HUES6 (cell line): ENCODE measurements around the gene KISS1R.

Experiments used
- H3K27ac ChIP-seq: 2 replicates; pipeline ENCODE4 v1.7.0; 2013; ENCODE audit warnings: low read depth, mild to moderate bottlenecking, low read length, inconsistent platforms
- H3K27me3 ChIP-seq: 2 replicates; pipeline ENCODE4 v1.6.1; 2013; ENCODE audit warnings: low read length; ENCODE audit not compliant: control insufficient read depth, insufficient read depth
- H3K36me3 ChIP-seq: 2 replicates; pipeline ENCODE4 v1.6.1; 2013; ENCODE audit warnings: low read length; ENCODE audit not compliant: control insufficient read depth, insufficient read depth
- H3K4me1 ChIP-seq: 2 replicates; pipeline ENCODE4 v1.6.1; 2013; ENCODE audit warnings: low read length; ENCODE audit not compliant: control insufficient read depth, insufficient read depth
- H3K4me3 ChIP-seq: 2 replicates; pipeline ENCODE4 v1.5.1; 2013; ENCODE audit warnings: low read depth, low read length
- H3K9ac ChIP-seq: one replicate; pipeline ENCODE4 v1.6.1; 2013; ENCODE audit warnings: mild to moderate bottlenecking, low read length
- H3K9me3 ChIP-seq: 2 replicates; pipeline ENCODE4 v1.6.1; 2013; ENCODE audit warnings: low read depth, low read length; ENCODE audit not compliant: control insufficient read depth, insufficient read depth

The KISS1R gene

DNA sequence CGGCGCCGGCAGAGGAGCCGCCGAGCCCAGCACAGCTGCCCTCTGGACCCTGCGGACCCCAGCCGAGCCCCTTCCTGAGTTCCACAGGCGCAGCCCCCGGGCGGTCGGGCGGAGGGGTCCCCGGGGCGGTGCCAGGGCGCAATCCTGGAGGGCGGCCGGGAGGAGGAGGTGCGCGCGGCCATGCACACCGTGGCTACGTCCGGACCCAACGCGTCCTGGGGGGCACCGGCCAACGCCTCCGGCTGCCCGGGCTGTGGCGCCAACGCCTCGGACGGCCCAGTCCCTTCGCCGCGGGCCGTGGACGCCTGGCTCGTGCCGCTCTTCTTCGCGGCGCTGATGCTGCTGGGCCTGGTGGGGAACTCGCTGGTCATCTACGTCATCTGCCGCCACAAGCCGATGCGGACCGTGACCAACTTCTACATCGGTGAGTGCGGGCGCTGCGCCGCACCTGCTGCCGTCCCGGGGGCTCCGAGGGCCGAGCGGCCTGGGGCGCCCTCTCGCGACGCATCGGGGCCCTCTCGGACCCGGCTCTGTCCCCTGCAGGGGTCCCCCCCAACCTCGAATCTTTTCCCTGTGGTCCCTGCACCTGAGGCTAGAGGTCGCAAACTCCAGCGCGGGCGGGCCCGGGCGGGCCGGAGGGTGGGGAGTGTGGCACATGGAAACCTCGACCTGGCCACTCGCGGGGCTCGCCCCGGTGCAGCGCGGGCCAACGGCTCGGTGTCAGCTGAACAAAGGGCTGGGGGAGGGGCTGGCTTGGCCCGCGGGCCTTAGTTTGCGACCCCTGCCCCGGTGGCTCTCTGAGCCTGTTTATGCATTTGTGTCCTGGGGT is at the start of gene KISS1R:
Gene KISS1R, plus strand, starts transcription at position 11 of the 829 bp plus-strand sequence. Its CDS starts 170 bp downstream, at position 181.
- Histone ChIP-seq H3K9ac (peak within 1 kb of the TSS; percentile 31), H3K4me1 (peaks cover 14% of the 10 kb centered on the region), H3K36me3 (no peaks in the 10 kb centered on the region), H3K4me3 (peak within 1 kb of the TSS; percentile 69), H3K27me3 (peaks cover 60% of the 10 kb centered on the region), H3K27ac (no peak within 1 kb of the TSS), H3K9me3 (no peaks in the 10 kb centered on the region)

DNA sequence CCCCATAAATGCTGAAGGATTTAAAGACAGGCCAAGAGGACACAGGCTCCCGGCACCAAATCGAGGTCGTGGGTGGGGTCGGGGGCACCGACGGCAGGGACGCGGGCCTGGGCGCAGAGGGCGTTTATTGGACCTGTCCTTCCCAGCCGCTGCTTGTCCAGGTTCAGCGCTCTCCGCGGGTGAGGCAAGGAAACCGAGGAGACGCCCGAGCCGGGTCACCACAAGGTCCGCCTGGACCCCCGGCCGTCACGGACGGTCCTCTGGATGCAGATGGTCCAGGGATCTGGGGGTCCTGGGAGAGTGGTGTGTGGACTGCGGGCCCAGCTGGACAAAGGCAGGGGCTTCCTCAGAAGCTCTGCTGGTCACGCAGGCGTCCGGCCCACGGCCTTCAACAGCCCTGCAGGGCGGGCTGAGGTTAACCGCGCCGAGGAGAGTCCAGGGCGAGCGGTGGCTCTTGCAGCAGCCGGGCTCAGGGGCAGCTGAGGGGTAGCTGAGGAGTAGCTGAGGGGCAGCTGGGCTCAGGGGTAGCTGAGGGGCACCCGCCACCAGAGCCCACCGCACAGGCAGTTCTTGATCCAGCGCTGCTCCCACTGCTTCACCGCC is 49.2 kb upstream of the KISS1R start:
- H3K9me3 ChIP-seq = no peaks in the 10 kb centered on the region
- no peak overlapping the region for H3K27ac ChIP-seq
- no peak overlapping the region for H3K4me3 ChIP-seq
- H3K9ac ChIP-seq = no peak overlapping the region
- H3K4me1 ChIP-seq = peaks cover 32% of the 10 kb centered on the region
- peaks cover 4% of the 10 kb centered on the region; the same call in 1 of the 2 replicates for H3K27me3 ChIP-seq
- H3K36me3 ChIP-seq = peaks cover 27% of the 10 kb centered on the region

DNA sequence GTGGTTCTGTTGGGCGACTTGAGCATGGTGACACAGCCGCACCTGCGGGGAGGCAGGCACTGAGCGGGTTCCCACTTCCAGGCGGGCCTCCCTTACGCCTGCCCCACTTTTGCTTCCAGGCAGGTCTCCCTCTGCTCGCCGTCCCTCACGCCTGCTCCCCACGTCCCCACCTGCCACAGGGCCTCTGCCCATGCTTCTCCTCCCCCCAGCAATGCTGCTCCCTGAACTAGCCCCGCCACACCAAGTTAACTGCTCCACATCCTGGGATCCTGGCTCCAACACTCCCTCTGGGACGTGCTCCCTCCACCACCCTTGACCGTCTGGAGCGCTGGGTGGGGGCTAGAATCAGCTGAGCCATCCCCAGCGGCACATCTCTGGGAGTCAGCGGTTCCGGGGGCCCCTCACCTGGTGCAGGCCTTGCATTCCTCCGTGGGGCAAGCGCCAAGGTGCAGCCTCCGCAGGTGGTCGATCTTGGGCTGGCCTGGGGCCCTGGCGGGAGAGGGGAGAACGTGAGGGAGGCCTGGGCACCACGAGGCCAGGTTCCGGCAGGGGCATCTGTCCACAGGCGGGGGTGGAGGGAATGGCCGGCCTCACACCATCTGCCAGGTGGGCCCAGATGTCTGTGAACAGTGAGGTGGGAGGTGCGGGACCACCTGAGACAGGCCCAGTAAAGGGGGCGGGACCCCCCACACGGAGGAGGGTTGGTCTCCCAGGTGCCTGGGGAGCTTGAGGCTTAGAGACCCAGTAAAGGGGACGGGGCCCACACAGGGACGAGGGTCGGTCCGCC is 48.5 kb upstream of the KISS1R start:
- no peak overlapping the region for H3K9ac ChIP-seq
- no peaks in the 10 kb centered on the region for H3K27me3 ChIP-seq
- H3K4me3 ChIP-seq = no peak overlapping the region
- H3K27ac ChIP-seq = no peak overlapping the region
- H3K9me3 ChIP-seq = no peaks in the 10 kb centered on the region
- H3K4me1 ChIP-seq = peaks cover 35% of the 10 kb centered on the region
- H3K36me3 ChIP-seq = peaks cover 30% of the 10 kb centered on the region

DNA sequence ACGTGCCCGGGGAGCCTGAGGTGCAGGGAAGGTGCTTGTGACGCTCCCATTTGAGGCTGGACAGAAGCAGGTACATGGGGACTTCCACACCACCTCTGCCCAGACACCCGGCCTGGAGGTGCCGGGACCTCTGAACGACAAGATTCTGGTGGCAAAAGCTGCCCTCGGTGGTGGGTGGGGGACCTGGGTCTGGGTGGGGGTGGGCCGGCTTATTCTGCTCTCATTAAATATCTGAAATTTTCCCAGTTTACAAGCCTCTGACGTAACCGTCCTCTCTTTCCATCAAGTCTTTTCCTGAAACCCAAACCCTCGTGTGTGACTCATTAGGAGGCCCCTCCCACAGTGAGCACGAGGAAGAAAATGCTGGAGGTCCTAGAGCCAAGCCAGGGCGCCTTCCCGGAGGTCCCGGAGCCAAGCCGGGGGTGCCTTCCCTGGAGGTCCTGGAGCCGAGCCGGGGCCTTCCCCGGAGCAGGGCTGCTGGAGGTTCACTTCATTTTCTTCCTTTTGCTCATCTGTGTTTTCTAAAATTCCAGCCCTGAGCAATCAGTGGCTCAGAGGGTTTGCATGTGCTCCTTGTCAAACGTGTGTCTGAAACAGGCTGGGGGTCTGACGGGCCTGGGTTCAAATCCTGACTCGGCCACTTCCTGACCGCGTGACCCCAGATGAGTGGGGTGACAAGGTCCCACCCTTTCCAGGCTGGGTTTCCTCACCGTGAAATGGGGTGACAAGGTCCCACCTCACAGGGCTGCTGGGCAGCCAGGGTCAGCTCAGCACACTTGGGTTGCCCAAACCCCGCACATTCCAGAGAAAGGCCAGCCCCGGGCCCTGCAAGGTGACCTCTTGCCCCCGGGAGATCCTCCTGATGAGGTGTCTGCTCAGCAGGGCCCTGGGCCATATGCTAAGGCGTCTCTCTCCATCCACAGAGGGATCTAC is 47.6 kb upstream of the KISS1R start:
- H3K4me3 ChIP-seq = no peak overlapping the region
- H3K9me3 ChIP-seq = no peaks in the 10 kb centered on the region
- no peaks in the 10 kb centered on the region for H3K27me3 ChIP-seq
- peaks cover 35% of the 10 kb centered on the region for H3K36me3 ChIP-seq
- H3K9ac ChIP-seq = no peak overlapping the region
- peaks cover 35% of the 10 kb centered on the region for H3K4me1 ChIP-seq
- no peak overlapping the region for H3K27ac ChIP-seq

DNA sequence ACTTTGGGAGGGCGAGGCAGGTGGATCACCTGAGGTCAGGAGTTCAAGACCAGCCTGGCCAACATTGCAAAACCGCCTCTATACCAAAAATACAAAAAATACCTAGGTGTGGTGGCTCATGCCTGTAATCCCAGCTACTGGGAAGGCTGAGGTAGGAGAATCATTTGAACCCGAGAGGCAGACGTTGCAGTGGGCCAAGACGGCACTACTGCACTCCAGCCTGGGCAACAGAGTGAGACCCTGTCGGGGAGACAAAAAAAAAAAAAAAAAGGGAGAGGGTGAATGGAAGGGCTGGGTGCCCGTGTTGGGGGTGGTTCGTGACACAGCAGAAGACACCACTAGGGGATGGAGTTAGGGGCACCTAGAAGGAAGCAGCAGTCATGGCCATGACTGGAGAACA is 46.8 kb upstream of the KISS1R start:
- Histone ChIP-seq H3K4me3 (no peak overlapping the region), H3K27me3 (no peaks in the 10 kb centered on the region), H3K27ac (no peak overlapping the region), H3K9ac (no peak overlapping the region), H3K9me3 (no peaks in the 10 kb centered on the region), H3K4me1 (peaks cover 35% of the 10 kb centered on the region), H3K36me3 (peaks cover 40% of the 10 kb centered on the region)

DNA sequence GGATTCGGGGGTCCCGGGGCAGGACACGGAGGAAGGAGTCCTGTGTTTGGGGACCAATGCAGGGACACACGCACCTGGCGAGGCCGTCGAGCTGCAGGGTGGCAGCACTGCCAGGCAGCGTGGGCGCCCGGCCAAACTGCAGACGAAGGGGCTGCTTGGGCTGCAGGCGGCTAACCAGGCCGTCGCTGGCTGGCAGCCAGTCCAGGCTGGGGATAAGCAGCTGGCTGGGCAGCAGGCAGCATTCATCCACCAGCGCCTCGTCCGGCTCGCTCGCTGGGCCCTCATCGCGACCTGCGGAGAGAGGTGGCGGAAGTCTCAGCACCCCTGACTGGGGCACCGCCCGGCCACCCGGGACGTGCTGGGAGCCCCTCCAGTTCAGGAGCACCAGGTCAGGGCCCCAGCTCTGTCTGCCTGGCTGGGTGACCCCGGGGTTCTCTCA is 46.2 kb upstream of the KISS1R start:
- Histone ChIP-seq H3K9ac (no peak overlapping the region), H3K27me3 (no peaks in the 10 kb centered on the region), H3K9me3 (no peaks in the 10 kb centered on the region), H3K36me3 (peaks cover 44% of the 10 kb centered on the region), H3K4me1 (peaks cover 35% of the 10 kb centered on the region), H3K4me3 (no peak overlapping the region), H3K27ac (no peak overlapping the region)

DNA sequence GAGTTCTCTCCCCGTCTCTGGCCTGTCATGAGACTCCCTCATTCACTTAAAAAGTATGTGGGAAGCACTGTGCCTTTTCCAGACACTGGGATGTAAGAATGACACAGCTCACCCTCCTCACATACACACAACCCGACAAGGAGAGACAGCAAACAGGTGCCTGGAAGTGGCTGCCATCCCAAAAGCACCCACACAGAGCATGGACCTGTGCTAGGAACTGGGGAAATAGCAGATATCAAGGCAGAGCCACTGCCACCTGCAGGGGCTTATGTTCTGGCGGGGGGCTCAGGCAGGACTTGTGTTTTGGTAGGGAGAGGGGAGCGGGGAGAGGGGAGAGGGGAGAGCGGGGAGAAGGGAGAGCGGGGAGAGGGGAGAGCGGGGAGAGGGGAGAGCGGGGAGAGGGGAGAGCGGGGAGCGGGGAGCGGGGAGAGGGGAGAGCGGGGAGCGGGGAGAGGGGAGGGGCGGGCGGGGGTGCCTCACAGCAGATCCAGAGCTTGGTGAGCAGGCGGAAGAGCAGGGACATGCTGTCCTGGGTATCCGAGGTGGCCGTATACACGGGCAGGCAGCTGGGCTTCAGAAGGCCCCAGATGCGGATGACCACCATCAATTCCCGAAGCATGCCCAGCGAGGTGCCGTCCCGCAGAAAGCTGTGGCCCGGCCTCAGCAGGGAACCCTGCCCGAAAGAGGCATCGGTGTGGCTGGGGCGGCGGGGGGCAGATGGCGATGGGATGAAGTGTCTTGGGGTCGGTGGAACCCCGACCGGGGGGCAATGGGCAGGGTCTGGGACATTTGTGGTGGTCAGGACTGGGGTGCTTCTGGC is 45.5 kb upstream of the KISS1R start:
- Histone ChIP-seq H3K27ac (no peak overlapping the region), H3K36me3 (peaks cover 50% of the 10 kb centered on the region), H3K4me3 (peak overlapping the region; percentile 27)

DNA sequence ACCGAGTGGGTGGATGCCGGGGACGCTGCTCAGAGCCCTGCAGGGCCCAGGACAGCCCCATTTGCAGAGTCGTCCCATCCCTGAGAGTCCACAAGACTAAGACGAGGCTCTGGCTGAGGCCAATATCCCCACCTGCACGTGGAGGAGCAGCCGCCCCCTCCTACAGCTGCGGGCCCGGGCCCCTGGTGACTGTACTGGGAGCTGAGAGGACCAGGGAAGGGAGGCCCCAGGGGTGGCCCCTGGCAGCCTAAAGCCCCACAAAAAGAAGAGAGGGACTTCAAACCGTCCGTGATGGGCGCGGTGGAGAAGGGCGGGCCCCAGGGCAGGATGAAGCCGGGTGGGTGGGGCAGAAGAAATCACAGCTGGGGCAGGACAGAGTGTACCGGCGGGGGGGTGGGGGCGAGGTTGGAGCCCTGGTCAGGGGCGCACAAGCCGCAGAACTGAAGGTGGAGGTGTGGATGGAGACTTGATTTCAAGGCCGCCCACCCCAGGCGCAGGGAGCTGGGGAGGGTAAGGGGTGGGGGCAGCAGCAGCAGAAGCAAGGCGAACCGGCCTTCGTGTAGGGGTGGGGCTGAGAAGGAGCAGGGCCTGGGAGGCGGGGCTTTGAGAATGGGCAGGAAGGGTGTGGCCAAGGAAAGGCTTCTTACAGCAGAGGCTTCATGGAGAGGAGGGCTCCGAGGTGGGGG is 44.7 kb upstream of the KISS1R start:
- no peak overlapping the region for H3K27ac ChIP-seq
- no peak overlapping the region for H3K9ac ChIP-seq
- peaks cover 56% of the 10 kb centered on the region for H3K36me3 ChIP-seq
- peaks cover 29% of the 10 kb centered on the region for H3K4me1 ChIP-seq
- H3K27me3 ChIP-seq = no peaks in the 10 kb centered on the region
- peak overlapping the region; percentile 27 for H3K4me3 ChIP-seq
- no peaks in the 10 kb centered on the region for H3K9me3 ChIP-seq

More for the DNA sequence above, 45.5 kb upstream of the KISS1R start:
- peaks cover 35% of the 10 kb centered on the region for H3K4me1 ChIP-seq
- H3K9ac ChIP-seq = no peak overlapping the region
- H3K27me3 ChIP-seq = no peaks in the 10 kb centered on the region
- H3K9me3 ChIP-seq = no peaks in the 10 kb centered on the region

DNA sequence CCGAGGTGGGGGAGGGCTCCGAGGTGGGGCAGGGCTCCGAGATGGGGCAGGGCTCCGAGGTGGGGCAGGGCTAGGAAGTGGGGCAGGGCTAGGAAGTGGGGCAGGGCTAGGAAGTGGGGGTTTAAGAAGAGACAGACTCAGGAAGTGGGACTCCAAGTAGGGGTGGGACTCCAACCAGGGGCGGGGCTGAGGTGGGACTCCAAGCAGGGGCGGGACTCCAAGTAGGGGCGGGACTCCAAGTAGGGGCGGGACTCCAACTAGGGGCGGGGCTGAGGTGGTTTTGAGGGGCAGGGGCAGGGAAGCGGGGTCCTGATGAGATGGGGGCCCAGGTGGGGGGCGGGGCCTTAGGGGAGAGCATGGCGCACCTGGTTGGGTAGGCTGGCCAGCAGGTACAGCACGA is 44.0 kb upstream of the KISS1R start:
- no peaks in the 10 kb centered on the region for H3K9me3 ChIP-seq
- H3K27me3 ChIP-seq = no peaks in the 10 kb centered on the region
- H3K4me3 ChIP-seq = no peak overlapping the region
- H3K27ac ChIP-seq = no peak overlapping the region
- peaks cover 50% of the 10 kb centered on the region for H3K36me3 ChIP-seq
- peaks cover 22% of the 10 kb centered on the region; the same call in 1 of the 2 replicates for H3K4me1 ChIP-seq
- no peak overlapping the region for H3K9ac ChIP-seq
